A204.1 (cell line): ENCODE data around the gene POLR2A.

Source experiments
- FAIRE-seq: peaks from 2 replicates; lab custom pipeline; 2012; peaks lifted over from hg19 to GRCh38; lab: Jason Lieb, UNC

POLR2A gene

DNA sequence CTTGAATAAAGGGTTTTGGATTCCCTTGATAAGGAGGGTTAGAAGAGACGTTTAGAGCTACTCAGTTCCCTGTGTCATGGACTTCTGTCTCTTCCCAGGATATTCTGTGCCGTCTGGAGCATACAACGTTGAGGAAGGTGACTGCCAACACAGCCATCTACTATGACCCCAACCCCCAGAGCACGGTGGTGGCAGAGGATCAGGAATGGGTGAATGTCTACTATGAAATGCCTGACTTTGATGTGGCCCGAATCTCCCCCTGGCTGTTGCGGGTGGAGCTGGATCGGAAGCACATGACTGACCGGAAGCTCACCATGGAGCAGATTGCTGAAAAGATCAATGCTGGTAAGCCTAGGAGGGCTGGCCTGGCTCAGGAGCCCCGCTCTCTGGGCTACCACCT lies 24.7 kb downstream of the POLR2A start:
- no peak for FAIRE-seq

DNA sequence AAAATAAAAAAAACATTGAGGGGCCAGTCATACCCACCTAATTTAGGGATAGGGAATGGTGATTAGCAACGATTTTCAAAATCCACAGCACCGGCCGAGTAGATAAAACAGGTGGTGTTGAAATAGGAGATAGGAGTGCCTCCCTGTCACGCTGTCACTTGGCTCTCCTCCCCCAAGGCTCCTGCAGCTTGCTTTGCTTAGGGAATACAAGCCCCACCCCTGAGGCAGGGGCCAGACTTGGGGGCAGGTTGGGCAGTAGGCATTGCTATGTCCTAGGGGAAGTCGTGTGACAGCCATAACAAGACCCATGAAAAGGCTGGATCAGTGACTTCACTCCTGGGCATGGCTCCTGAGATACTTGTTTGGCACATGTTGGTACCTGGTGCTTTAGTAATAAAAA lies 25.8 kb downstream of the POLR2A start:
- FAIRE-seq = no peak

DNA sequence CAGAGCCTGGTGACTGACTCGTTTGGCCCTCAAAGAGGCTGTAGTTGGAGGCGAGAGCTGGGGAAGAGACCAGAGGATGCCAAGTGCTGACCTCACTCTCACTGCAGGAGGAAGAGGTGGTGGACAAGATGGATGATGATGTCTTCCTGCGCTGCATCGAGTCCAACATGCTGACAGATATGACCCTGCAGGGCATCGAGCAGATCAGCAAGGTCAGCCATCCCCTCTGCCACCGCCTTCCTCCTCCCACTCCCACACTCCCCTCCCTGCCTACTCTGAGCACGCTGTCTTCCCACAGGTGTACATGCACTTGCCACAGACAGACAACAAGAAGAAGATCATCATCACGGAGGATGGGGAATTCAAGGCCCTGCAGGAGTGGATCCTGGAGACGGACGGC lies 26.9 kb downstream of the POLR2A start:
- no peak for FAIRE-seq

DNA sequence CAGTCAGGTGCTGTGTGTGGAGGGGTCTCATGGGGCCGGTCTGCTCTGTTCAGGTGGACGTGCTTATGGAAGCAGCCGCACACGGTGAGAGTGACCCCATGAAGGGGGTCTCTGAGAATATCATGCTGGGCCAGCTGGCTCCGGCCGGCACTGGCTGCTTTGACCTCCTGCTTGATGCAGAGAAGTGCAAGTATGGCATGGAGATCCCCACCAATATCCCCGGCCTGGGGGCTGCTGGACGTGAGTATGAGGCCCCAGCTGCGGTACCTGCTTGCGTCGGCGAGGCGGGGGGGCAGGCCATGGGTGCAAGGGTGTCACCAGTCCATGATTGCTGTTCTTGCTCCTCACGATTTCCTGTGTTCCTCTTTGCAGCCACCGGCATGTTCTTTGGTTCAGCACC lies 27.9 kb downstream of the POLR2A start:
- FAIRE-seq = no peak

DNA sequence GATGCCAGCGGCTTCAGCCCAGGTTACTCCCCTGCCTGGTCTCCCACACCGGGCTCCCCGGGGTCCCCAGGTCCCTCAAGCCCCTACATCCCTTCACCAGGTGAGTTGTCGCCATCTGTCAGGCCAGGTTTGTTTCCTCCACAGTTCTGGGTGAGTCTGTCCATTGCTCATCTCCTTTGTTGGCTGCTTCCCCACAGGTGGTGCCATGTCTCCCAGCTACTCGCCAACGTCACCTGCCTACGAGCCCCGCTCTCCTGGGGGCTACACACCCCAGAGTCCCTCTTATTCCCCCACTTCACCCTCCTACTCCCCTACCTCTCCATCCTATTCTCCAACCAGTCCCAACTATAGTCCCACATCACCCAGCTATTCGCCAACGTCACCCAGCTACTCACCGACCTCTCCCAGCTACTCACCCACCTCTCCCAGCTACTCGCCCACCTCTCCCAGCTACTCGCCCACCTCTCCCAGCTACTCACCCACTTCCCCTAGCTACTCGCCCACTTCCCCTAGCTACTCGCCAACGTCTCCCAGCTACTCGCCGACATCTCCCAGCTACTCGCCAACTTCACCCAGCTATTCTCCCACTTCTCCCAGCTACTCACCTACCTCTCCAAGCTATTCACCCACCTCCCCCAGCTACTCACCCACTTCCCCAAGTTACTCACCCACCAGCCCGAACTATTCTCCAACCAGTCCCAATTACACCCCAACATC lies 28.8 kb downstream of the POLR2A start:
- no peak for FAIRE-seq

DNA sequence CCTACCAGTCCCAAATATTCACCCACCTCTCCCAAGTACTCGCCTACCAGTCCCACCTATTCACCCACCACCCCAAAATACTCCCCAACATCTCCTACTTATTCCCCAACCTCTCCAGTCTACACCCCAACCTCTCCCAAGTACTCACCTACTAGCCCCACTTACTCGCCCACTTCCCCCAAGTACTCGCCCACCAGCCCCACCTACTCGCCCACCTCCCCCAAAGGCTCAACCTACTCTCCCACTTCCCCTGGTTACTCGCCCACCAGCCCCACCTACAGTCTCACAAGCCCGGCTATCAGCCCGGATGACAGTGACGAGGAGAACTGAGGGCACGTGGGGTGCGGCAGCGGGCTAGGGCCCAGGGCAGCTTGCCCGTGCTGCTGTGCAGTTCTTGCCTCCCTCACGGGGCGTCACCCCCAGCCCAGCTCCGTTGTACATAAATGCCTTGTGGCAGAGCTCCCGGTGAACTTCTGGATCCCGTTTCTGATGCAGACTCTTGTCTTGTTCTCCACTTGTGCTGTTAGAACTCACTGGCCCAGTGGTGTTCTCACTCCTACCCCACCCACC lies 29.8 kb downstream of the POLR2A start:
- FAIRE-seq = no peak

DNA sequence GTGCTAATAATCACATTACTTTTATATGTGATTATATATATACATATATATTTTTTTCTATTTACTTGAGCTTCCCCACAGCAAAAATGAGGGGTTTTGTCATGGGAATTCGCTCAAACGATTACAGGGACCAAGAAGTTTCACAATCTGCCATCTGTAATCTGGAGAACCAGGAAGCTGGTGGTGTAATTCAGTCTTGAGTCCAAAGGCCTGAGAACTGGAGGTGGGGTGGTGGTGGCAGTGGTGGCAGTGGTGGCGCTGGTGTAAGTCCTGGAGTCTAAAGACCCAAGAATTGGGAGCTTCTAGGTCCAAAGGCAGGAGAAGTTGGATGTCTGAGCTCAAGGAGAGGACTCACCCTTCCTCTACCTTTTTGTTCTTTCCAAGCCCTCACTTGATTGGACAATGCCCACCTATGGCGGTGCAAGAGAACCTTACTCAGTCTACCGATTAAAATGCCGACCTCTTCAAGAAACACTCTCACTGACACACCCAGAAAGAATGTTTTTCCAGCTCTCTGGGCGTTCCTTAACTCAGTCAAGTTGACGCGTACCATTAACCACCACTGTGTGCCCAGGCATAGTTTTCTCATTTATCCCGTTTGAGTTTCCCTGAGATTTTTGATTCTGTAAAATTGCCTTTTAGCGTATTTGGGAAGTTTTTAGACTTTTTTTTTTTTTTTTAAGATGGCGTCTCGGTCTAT lies 31.9 kb downstream of the POLR2A start:
- no peak for FAIRE-seq

DNA sequence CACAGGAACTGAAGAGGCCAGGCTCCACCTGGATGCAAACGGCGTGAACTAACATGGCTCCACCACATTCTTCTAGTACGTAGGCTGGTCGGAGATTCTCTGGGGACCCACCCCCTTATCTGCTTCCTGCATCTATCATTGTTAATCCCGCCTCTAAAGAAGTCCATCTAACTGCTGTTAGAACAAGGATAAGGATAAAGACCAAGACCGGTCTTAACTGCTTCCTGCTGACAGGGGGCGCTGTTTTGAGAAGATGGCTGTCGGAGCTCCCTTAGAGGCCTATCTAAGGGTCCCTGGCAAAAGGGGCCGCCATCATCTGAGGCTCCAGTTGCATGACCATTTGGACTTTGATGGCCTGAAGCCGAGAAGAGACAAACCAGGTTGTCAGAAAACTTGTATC lies 38.9 kb downstream of the POLR2A start:
- FAIRE-seq = no peak

DNA sequence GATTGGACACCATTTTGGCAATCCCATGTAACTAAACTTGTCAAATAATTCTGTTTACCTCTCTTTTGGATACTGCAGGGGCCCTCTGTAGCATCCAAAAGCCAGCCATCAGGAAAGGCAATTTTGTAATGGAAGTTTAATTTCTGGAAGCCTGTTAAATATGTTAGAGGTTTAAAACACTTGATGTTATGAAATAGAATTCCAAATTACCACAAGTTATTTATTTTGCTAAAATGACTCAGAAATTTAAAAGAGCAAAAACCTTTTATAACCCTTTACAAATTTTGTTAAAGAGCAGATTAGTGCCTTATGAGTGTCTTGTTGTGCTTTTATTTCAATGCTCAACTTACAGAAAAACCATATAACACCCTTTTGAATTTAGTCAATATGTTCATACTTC lies 44.7 kb downstream of the POLR2A start:
- peak; percentile 52 for FAIRE-seq

DNA sequence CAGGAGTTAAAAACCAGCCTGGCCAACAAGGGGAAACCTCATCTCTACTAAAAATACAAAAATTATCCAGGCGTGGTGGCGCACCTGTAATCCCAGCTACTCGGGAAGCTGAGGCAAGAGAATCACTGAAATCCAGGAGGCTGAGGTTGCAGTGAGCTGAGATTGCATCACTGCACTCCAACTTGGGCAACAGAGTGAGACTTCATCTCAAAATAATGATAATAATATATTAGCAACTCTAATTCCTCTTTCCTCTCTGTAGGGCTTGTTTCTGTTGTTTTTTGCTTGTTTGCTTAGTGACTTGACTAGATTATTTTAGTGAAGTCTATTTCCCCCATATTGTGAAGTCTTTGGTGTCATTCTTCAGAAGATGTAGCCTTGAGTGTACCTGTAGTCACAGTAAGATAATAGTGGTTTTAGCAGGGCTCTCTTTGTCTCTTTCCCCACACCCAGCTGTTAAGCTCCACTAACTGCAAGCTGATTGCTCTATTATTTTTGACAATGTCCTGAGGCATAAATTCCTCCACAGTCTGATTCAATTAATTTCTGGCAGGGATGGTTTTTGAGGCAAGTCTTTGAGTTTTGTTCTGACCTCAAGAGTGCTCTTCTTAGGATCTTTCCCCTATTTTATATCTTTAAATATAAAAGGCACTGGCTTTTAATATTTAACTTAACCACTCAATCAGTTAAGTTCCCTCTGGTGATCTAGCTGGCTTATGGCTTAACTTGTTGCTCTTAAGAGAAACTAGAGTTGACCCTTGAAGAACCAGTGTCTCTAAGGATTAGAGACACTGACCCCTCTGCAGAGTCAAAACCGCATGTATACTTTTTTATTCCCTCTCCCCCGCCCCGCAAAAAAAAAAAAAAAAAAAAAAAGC lies 46.1 kb downstream of the POLR2A start:
- FAIRE-seq = no peak

DNA sequence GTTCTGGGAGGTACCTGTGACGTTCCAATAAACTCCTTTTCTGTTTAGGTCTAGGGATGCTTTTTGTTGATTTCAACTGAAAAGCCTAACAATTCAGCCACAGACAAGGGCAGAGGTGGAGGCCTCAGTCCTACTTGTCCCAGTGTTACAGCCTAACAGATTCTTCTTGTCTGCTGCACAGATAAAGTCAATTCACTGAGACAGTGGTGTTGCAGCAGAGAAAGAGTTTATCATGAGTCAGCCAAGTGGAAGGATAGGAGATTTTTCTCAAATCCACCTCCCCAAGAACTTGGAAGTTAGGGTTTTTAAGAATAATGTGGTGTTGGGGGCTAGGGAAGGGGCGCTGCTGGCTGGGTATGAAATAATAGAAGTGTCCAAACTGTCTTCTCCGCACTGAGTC lies 53.9 kb downstream of the POLR2A start:
- FAIRE-seq = no peak

DNA sequence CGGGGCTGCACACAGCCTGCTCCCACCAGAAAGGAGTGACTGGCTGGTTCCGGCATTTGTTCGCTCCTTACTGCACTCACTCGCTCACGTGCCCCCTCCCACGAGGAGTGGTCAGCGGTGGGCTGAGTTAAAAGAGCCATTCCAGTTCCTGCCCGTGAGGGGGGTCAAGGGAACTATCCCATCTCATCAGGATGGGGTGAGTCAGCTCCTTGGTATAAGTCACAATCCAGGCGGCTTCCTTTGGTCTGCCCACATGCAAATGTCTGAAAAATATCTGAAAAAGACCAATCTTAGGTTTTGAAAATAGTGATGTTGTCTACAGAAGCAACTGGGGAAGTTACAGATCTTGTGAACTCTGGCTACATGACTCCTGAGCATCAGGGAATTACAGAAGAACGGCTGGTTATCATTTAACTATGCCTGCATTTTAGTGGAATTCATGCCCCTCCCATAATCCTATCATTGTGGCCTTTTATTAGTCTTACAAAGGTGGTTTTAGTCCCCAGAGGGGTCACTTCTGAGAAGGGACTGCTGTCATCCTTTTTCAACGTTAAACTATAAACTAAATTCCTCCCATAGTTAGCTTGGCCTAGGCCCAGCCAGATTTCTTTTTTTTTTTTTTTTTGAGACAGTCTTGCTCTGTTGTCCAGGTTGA lies 54.9 kb downstream of the POLR2A start:
- no peak for FAIRE-seq

DNA sequence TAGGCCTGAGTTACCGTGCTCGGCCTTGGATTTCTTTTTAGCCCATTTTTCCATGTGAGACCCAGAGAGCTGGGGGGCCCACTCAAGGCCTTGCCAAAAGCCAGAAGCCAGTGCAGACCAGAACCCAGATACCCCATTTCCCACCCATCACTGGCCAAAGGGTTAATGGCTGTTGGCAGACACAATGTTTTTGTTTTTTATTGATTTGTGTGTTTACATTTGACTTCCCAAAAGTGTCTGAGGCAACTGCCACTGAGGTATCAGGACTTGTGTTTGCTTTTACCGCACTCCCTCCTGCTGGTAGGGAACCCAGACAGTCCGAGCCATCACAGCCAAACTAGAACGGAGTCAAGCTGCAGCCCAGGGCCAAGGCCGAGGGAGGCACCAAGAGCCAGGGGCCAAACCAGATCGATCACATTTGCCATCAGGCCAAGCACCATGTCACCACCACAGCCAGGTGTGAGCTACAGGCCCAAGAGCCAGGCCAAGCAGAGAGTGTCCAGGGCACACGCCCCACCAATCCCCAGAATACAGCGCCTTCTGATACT lies 57.0 kb downstream of the POLR2A start:
- no peak for FAIRE-seq

DNA sequence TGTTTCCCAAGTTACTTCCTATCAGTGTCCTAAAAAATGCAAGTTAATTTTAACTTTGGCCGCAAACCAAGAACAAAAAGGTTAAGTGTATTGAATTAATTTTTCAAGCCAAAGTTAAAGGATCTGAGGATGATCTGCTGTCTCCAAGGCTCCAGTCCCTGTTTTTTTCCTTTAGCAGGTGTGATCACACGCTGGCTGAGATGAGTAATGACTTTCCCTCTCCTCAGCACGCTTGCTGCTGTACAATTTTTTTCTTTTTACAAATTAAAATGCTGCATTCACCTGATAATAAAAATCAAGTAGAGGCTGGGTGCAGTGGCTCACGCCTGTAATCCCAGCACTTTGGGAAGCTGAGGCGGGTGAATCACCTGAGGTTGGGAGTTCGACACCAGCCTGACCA lies 60.7 kb downstream of the POLR2A start:
- no peak for FAIRE-seq

DNA sequence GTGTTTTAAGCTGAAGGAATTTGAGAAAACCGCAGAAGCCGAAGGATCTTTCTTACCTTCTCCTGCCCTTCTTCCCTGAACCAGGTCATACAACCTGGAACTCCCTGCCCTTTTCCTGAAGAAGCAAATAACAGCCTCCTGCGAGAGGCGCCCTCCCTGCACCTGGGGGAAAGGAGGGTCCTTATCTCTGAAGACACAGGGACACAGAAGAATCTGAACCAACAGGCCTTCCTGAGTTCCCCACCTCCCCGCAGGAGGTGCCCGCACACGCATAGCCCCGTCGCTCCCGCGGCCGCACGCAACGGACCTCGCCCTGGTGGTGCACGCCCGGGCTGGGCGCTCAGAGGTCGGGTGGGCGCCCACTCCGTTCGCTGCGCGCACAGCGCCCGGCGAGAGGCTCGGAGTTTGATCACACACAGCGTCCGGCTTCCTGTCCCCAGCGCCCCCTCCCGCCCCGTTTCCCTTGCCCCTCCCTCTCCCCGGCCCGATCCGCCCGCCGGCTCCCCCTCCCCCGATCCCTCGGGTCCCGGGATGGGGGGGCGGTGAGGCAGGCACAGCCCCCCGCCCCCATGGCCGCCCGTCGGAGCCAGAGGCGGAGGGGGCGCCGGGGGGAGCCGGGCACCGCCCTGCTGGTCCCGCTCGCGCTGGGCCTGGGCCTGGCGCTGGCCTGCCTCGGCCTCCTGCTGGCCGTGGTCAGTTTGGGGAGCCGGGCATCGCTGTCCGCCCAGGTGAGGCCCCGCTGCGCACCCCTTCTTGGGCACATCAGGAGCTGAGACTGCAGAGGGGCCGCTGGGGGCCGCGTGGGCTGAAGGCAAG lies 64.6 kb downstream of the POLR2A start, which contains the start of gene TNFSF12:
Gene TNFSF12 (plus strand): TSS at position 474 of the 816 bp plus-strand sequence. CDS start 96 bp downstream, at position 570.
- no peak for FAIRE-seq
